GM19372 (cell line): Measurements from ENCODE around the gene PPAN.

Experiments used
- ATAC-seq: cut with Tn5 transposase; IDR thresholded peaks from one replicate; pipeline ENCODE4 v1.9.1; 2021; ENCODE audit warnings: mild to moderate bottlenecking, low read depth, moderate library complexity; ENCODE audit not compliant: unreplicated experiment

Gene PPAN, protein sequence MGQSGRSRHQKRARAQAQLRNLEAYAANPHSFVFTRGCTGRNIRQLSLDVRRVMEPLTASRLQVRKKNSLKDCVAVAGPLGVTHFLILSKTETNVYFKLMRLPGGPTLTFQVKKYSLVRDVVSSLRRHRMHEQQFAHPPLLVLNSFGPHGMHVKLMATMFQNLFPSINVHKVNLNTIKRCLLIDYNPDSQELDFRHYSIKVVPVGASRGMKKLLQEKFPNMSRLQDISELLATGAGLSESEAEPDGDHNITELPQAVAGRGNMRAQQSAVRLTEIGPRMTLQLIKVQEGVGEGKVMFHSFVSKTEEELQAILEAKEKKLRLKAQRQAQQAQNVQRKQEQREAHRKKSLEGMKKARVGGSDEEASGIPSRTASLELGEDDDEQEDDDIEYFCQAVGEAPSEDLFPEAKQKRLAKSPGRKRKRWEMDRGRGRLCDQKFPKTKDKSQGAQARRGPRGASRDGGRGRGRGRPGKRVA

DNA sequence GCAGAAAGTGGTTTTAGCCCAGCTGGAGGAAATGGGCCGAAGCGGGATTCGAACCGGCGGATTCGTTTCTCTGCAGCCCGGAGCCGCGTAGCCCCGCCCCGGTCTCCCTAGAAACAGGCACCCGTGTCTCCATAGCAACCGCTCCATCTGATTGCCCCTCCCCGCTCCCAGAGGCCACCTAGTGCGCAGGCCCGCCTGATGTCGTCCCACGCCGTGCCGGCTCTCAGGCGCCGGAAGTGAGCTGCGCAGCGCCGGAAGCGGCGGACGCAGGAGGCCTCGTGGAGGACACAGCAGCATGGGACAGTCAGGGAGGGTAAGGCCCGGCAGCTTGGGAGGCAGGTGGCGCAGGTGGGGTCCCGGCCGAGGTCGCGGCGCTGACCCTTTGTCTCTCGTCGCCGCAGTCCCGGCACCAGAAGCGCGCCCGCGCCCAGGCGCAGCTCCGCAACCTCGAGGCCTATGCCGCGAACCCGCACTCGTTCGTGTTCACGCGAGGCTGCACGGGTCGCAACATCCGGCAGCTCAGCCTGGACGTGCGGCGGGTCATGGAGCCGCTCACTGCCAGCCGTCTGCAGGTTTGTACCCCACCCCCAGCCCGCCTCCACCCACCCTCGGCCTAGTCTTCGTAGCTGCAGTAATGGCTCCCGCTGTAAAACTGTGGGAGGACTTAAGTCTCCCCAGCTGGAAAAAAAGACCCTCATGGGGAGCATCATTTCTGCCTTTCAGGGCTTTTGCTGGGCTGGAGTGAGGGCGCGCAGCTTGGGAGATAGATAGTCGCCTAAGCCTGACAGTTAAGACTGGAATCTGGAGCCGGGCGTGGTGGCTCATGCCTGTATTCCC is at the start of gene PPAN:
PPAN (plus strand) TSS at position 263 of the 837 bp plus-strand sequence; CDS start at position 296, 33 bp downstream.
- ATAC-seq, result peak; percentile 49

DNA sequence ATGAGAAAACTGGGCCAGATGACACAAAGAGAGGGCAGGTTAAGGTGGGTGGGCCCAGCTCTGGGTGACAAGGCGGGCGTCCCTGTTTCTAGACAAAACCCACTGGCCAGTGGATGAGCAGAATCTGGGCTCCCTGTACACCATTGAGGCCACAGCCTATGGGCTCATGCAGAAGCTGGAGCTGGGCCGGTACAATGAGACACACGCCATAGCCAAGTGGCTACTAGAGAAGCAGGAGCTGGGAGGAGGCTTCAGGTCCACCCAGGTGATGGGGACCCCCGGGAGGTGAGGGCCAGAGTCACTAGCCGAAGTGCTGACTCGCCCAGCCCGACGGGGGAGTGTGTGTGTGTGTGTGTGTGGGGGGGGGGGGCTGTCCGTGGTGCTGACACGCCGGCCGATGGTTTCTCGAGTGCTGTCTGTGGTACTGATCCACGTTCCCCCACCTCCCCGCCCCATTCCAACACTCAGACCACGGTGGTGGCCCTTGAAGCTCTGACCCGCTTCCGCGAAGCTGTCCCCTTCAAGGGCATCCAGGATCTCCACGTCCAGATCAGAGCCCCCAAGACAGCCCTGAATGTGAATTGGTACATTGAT is 44.3 kb upstream of the PPAN start:
- ATAC-seq, result no peak

DNA sequence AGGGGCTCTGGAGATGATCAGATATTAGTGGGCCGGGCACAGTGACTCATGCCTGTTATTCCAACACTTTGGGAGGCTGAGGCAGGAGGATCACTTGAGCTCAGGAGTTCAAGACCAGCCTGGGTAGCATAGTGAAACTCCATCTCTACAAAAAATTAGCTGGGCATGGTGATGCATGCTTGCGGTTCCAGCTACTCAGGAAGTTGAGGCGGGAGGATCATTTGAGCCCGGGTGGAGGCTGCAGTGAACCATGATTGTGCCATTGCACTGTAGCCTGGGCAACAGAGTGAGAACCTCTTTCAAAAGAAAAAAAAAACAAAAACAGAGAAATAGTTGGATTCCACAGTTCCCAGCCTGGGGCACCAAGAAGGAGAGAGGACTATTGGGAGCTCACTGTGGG is 38.0 kb upstream of the PPAN start:
- ATAC-seq, result no peak

DNA sequence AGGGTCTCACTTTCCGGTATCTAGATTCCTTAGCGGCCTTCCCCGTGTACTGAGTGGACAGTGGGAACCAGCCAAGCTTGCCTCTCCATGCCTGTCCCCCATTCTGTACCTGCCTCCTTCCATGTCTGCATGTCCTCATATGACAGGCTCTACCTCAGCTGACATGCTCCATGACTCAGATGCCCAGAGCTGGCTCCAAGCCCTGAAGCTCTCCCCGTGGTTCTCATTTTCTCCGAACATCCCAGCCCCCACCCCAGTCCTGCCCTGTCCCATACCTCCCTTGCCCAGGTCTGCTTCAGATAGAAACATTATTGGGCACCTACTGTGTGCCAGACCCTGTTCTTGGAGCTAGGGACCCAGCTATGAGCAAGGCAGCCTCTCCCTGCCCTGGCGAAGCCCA is 37.1 kb upstream of the PPAN start:
- ATAC-seq, result no peak

DNA sequence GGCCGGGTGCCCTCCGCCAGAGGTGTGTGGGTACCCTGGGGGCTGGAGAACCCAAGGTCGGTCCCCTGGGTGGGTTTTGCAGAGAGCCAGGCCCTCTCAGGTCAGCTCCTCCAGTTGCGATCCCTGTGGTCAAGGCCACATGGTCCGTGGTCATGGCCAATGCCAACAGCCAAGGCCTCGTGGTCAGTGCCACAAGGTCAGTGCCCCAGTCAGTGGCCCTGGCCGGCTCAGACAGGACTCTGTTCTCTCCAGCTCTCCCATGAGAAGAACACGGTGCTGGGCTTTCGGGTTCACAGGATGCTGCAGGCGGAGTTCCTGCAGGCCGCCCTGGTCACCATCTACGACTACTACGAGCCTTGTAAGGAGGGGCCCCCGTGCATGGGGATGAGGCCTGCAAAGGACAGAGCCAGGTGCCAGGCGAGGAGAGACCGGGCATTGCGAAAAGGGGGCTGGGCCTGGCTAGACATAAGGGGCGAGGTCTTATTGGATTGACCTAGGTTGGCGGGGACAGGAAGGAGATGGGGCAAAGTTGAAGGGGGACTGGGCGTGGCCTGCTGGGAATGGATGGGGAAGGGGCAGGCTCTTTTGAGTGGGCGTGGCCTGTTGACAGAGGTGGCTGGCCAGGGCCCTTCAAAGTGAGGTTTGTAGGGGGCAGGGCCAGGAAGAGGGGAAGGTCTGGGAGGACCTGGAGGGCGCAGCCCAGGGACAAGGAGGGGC is 35.3 kb upstream of the PPAN start:
- no peak for ATAC-seq

DNA sequence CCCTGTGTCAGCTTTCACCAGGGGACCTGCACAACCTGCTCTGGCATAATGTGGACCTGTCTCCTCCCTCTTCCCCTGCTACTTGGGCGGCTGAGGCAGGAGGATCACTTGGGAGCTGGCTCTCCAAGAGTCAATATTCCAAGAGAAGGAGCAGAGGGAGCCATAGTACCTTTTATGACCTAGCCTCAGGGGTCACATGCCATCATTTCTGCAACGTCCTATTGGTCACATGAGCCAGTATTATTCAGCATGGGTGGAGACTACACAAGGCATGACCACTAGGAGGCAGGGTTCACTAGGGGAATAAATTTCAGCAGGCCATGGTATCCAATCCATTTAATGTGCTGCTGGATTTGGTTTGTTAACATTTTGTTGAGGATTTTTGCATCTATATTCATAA is 32.0 kb upstream of the PPAN start:
- no peak for ATAC-seq

DNA sequence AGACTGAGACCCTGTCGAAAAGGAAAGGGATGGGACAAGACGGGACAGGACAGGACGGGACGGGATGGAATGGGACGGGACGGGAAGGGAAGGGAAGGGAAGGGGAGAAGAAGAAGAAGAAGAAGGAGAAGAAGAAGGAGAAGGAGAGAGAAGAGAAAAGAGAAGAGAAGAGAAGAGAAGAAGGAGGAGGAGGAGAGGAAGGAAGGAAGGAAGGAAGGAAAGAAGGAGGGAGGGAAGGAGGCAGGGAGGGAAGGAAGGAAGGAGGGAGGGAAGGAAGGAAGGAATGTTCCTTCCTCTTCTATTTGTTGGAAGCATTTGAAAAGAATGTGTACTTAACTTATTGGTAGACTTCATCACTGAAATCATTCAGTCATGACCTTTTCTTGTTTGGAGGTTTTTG is 29.6 kb upstream of the PPAN start:
- no peak for ATAC-seq

DNA sequence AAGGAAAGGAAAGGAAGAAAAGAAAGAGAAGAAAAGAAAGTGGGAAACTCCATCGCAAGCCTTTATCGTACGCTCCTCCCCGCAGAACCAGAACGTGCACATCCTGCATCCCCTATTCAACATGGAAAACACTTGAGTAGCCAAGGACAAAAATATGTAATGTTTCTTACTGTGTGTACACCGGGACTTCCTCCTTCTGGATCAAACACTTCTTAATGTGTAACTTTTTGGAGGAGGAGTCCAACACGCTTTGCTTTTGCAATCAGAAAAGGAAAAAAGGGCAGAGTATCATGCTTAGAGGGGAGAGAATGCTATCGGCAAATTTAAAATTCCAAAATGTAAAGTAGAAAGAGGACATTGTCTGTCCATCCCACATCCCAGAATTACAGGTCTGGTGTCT is 27.8 kb upstream of the PPAN start:
- no peak for ATAC-seq

DNA sequence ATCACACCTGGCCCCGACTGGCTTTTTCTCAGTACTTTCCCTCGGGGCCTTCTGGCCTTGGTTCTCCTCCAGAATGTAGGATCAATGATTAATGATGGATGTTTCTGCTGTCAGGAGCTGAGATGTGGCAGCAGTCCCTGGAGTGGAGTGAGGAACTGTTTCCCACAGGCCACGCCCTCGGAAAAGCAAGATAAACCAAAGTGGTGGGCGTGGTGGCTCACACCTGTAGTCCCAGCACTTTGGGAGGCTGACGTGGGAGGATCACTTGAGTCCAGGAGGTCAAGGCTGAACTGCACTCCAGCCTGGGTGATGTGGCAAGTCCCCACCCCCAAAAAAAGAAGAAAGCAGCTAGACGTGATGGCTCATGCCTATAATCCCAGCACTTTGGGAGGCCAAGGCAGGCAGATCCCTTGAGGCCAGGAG is 27.1 kb upstream of the PPAN start:
- no peak for ATAC-seq

DNA sequence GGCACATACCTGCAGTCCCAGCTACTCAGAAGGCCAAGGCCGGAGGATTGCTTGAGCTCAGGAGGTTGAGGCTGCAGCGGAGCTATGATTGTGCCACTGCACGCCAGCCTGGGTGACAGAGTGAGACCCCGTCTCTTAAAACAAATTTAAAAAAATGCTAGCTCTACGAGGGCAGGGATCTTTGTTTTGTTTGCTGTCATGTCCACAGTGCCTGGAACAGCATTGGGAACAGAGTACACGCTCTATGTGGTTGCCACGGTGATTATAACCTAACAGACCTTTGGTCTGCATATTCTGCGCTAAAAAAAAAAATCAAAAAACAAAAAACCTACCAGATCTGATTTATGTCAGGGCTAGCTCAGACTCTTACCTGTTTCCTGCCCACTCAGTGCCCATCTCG is 22.3 kb upstream of the PPAN start:
- no peak for ATAC-seq

DNA sequence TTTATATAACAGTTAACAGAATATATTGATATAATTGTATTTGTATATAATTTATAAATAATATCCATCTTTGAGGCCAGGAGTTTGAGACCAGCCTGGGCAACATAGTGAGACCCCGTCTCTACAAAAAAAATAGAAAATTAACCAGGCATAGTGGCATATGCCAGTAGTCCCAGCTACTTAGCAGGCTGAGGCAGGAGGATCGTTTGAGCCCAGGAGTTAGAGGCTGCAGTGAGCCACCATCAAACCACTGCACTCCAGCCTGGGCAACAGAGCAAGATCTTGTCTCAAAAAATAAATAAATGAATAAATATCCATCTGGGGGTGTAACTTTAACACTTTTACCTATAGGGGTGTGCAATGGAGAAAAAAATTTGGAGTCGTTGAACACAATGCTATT is 21.4 kb upstream of the PPAN start:
- ATAC-seq, result no peak

DNA sequence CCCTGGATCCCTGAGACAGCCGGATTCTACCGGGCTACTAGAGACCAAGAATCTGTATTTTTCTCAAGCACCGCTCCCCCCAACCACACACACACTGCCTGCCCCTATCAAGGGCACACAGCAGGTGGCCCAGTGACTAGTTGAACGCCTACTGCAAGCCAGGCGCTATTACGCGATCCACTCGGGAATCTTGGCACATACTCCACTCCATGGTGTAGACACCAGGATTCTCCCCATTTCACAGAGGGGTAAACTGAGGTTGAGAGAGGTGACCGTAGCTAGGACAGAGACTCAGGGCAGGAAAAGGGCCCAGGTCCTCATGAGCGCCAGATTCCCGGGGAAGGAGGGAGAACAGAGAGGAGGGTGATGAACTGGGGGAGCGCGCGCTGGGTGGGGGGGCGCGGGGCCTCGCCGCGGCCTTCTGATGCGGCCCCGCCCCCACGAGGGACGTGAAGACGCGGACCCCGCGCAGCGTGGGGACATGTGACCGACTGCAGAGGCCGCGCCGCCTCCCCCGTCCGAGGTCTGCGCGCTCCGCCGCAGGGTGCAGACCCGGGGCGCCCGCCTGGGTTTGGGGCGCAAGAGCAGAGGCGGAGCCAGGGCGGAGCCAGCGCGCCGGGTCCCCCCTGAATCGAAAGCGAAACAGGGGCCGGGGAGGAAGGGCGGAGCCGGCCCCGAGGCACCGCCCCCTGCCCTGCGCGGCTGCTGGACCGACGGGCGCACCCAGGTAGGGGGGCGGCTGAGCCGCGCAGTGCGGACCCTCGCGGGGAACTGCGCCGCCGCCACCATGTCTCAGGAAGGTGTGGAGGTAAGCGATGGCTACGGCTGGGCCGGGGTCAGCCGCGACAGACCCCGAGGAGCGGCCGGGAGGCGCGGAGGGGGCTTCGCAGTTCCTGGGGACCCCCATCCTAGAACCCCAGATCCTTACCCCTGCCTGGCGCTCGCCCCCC is 20.2 kb upstream of the PPAN start, which contains the start of gene SHFL:
SHFL (plus strand) TSS at position 677 of the 950 bp plus-strand sequence; CDS start at position 788, 111 bp downstream.
- peak; percentile 85 for ATAC-seq

DNA sequence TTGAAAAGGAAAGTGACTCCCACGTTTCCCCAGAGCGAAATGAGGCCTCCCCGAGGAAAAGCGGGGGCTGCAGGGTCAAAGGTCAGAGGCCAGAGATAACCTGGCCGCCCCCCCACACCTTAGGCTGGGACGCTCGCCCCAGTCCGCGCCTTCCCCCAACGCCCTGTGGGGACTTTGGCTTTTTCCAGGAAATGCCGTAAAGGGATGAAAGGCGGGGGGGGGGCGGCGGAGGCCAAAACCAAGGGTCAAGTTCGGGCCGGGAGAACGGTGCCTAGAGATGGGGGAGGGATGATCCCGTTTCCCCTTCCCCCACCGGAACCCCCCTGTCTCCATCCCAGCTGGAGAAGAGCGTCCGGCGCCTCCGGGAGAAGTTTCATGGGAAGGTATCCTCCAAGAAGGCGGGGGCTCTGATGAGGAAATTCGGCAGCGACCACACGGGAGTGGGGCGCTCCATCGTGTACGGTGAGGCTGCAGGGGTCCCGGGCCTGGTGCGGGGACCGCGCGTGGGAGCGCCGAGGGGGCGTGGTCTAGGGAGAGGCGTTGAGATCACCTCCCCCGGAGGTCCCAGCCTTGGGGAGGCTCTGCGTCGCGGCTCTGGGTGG is 19.5 kb upstream of the PPAN start:
- no peak for ATAC-seq

DNA sequence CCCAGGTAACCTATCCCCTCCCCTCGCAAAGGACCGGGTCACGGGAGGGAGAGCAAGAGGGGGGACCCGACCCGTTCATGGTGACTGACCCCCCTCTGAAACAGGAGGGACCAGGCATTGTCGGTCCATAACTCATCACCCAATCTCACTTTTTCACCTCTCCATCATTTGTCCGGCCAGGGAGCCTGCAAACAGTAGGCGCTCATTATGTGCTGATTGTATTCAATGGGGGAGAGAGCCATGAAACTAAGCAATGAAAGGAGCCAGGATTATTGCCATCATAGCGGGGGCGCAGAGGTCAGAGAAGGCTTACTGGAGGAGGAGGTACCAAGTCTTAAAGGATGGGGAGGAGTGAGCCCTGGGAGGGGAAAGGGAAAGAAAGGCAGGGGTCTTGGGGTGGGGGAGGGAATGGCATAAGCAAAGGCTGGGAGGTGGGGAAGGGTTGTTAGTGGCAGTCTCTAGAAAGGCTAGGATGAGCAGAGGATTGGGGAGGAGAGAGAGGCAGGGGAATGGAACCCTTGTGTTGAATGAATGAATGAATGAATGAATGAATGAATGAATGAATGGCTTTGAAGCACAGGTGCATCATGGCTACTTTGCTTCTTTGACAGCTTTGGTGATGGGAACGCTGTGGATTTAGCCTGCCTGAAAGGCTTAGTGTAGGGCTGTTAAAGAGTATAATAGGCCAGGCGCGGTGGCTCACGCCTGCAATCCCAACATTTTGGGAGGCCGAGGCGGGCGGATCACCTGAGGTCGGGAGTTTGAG is 18.7 kb upstream of the PPAN start:
- ATAC-seq, result no peak

DNA sequence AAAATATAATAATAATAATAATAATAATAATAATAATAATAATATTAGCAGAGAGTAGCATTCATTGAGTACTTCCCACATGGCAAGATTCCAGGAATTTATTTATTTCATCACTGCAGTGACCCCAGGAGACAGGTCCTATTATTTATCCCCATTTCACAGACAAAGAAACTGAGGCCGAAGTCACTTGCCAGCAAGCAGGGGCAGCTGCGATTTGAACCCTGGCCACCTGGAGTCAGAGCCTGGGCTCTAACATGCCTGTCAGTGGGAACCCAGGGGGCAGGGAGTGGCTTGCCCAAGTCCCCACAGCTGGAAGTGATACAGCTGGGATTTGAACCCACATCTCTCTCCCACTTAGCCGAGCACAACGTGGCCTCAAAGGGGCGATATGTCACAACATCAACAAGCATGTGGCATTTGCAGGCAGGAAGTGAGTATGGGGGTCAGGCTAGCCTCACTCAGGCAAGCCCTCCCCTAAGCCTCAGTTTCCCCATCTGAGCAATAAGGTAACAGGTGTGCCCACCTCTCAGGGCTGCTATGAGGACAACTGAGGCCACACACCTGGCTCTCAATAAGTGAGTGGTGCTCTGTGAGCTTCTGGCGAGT is 17.1 kb upstream of the PPAN start:
- ATAC-seq, result no peak

DNA sequence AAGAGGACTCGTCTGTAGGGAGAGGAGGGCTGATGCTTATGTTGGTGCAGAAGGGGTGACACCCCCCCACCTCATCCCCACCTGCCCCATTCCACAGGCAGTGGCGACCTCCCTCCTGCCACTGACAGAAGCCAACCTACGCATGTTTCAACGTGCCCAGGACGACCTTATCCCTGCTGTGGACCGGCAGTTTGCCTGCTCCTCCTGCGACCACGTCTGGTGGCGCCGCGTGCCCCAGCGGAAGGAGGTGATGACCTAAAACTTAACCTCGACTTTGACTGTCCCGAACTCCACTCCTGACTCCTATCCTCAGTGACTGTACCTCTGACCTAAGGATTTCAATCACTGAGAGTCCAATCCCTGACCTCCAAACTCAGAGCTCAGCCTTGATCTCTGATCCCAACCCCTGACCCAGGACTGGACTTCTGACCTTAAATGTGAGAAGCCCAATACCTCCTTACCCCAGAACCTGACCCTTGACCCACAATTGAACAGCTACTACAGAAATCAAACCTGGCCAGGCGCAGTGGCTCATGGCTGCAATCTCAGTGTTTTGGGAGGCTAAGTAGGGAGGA is 16.3 kb upstream of the PPAN start:
- no peak for ATAC-seq

DNA sequence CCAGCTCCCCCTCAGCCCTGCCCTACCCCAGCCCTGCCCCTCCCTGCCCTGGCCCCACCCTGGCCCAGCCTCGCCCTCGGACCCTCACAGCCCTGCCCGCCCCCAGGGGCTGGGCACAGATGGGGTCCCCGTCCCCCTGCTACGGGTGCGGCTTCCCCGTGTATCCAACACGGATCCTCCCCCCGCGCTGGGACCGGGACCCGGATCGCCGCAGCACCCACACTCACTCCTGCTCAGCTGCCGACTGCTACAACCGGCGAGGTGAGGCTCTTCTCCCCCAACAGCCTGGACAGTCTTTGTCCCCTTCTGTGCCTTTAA is 14.8 kb upstream of the PPAN start:
- ATAC-seq, result no peak
